Heart left ventricle (tissue), 16 donors: ENCODE results near the gene ZNF611. TPM values are rescaled to one million over a fixed set of nuclear protein-coding genes. Genes with fewer than 3 reads are reported as not detected.

Experiments
- ATAC-seq, 4 donors: fragments of 200-7000 bp; cut with Tn5 transposase; one replicate each; pipeline ENCODE4 v1.9.1; 2020 to 2022; ENCODE audit warnings: moderate library complexity in 4 of 4, mild to moderate bottlenecking in 3 of 4, moderate number of reproducible peaks in 1 of 4
- DNase-seq, 5 donors: peaks; one replicate each; pipeline ENCODE4 v3.0.0-alpha.2; 2020
- H3K27ac ChIP-seq, 12 donors: fragments of 200-600 bp; sonication (generic) in 4 of 12; one replicate each; pipeline versions ENCODE4 v1.5.0 to v1.8.0; 2016 to 2022; ENCODE audit warnings: mild to moderate bottlenecking in 2 of 12
- H3K27me3 ChIP-seq, 9 donors: fragments of 200-600 bp; sonication (generic) in 2 of 9; one replicate each; pipeline versions ENCODE4 v1.5.1 to v1.8.0; 2016 to 2022; ENCODE audit warnings: mild to moderate bottlenecking in 3 of 9
- H3K36me3 ChIP-seq, 9 donors: fragments of 200-600 bp; sonication (generic) in 2 of 9; one replicate each; pipeline versions ENCODE4 v1.5.0 to v1.8.0; 2018 to 2022; ENCODE audit warnings: mild to moderate bottlenecking in 2 of 9
- H3K4me1 ChIP-seq, 12 donors: fragments of 200-600 bp; sonication (generic) in 4 of 12; one replicate each; pipeline versions ENCODE4 v1.5.0 to v1.8.0; 2016 to 2022; ENCODE audit warnings: mild to moderate bottlenecking in 3 of 12
- H3K4me3 ChIP-seq, 12 donors: fragments of 200-600 bp; sonication (generic) in 4 of 12; one replicate each; pipeline versions ENCODE4 v1.5.0 to v1.8.0; 2017 to 2022; ENCODE audit warnings: mild to moderate bottlenecking in 9 of 12, moderate library complexity in 4 of 12
- H3K9me3 ChIP-seq, 12 donors: fragments of 200-600 bp; sonication (generic) in 4 of 12; one replicate each; pipeline versions ENCODE4 v1.5.0 to v1.8.0; 2016 to 2022; ENCODE audit warnings: mild to moderate bottlenecking in 1 of 12
- CTCF ChIP-seq, 12 donors: fragments of 200-600 bp; sonication (generic) in 4 of 12; IDR thresholded peaks; one replicate each; pipeline versions ENCODE4 v1.5.0 to v1.8.0; 2018 to 2022; ENCODE audit warnings: antibody characterized with exemption in 12 of 12, mild to moderate bottlenecking in 5 of 12
- POLR2A ChIP-seq, 2 donors: fragments of 450-650 bp; IDR thresholded peaks; one replicate each; pipeline ENCODE4 v1.6.1; 2017; ENCODE audit warnings: antibody characterized with exemption in 2 of 2, mild to moderate bottlenecking in 2 of 2, moderate library complexity in 2 of 2
- WGBS, 4 donors: extraction: QIAGEN DNeasy Blood & Tissue Kit in 2 of 4; methylation state at CpG; one replicate each; pipeline versions ENCODE4 v1.1.5 to v1.1.7; 2013 to 2018; 5-methylcytosine and 5-hydroxymethylcytosine counted together
- intact Hi-C, 10 donors: fragments of 100-400 bp; cut with DNase I; formaldehyde crosslinking; loops; one replicate each; pipeline versions ENCODE4 v1.11.1 to v1.14.2; 2022
- polyA plus RNA-seq, 2 donors: library from polyadenylated mRNA; stranded (reverse); fragments of 200-250 nt; gene quantifications; one replicate each; pipeline ENCODE4 v1.2.3, GENCODE V29; 2013
- total RNA-seq, 9 donors: library from RNA; depleted of rRNA in 2 of 9; stranded (reverse); fragments of >200 nt in 2 of 9; fragmentation: NEBNext Ultra II Directional in 3 of 9; extraction: Animal tissue kit (Norgen Biotek cat#: 25700) in 3 of 9; gene quantifications; one replicate each; pipeline versions ENCODE4 v1.1.0 to v1.2.4, GENCODE V29; 2016 to 2023
- donor health status: ischemic (EF 13 %, LVEDD 7.1; RV severe dilation, severe dysfunction).
- donor health status: healthy with polysubstance abuse.
- donor health status: DM: no; HTN: yes; CAD: no.
- donor health status: DM: no; HTN: no; CAD: no.
- donor health status: ischemic (EF 25% LVEDD 6.9; RV normal size, moderate dysfunction).
- donor health status: ischemic (EF 25% LVEDD 5.7; RV mildly dilated, moderate dysfunction).
- donor health status: healthy.
- donor health status: DM: yes; HTN: yes; CAD: no.
- donor health status: ischemic (EF 35%, LVEDD 5.7; RV mildly dilated, moderate dysfunction).
- donor health status: nonischemic (EF 11% LVEDD 7.7; RV severe dilation, severe dysfunction).
- donor health status: DM: yes; HTN: yes; CAD: no.
- donor health status: PGD.
- donor health status: ischemic (EF 29% LVEDD 5.4; RV normal size, mild dysfunction).
- donor health status: nonischemic (EF 23%, LVEDD 6.1; RV moderate dilation, normal function).

Gene ZNF611
- total and polyA plus RNA-seq, 11 donors = 3.8 to 12.6 (median 6.4) TPM

- TF ChIP-seq CTCF (IDR thresholded peaks at IDR 0.05) (no peak), POLR2A (IDR thresholded peaks at IDR 0.05) (no peak)
- no peak overlapping the region for H3K4me3 ChIP-seq
- no peaks in the 10 kb centered on the region for H3K9me3 ChIP-seq
- H3K4me1 ChIP-seq = peaks cover 0 to 6% (median 0%) of the 10 kb centered on the region in 12 donors
- DNase-seq (no peak), ATAC-seq (no peak)
- WGBS, 4 donors = 87 to 92% (median 90%) methylated on average over 3 of the region's 3 CpGs
- intact Hi-C loops = no loop called here
- no peaks in the 10 kb centered on the region for H3K27me3 ChIP-seq
- H3K27ac ChIP-seq = no peak overlapping the region
- H3K36me3 ChIP-seq = peaks cover 0 to 46% (median 25%) of the 10 kb centered on the region in 9 donors
Observed at GRCh38 chr19:52660981-52661380, 73.9 kb downstream of the ZNF611 start.

GRCh38 chr19:52659013-52659412 lies 75.8 kb downstream of the ZNF611 start:
- 80 to 88% (median 84%) methylated on average over 14 of the region's 14 CpGs for WGBS, 4 donors

GRCh38 chr19:52658595-52658994 lies 76.2 kb downstream of the ZNF611 start:
- intact Hi-C loops = no loop called here
- Histone ChIP-seq H3K27ac (no peak overlapping the region), H3K27me3 (no peaks in the 10 kb centered on the region), H3K36me3 (peaks cover 0 to 70% (median 45%) of the 10 kb centered on the region in 9 donors), H3K9me3 (no peaks in the 10 kb centered on the region), H3K4me1 (peaks cover 0 to 3% (median 0%) of the 10 kb centered on the region in 12 donors), H3K4me3 (no peak overlapping the region)
- TF ChIP-seq CTCF (IDR thresholded peaks at IDR 0.05) = no peak
- TF ChIP-seq POLR2A (IDR thresholded peaks at IDR 0.05) = no peak
- ATAC-seq (no peak), DNase-seq (no peak)
- WGBS, 4 donors = 88 to 96% (median 95%) methylated on average over 5 of the region's 5 CpGs

More at GRCh38 chr19:52659013-52659412, 75.8 kb downstream of the ZNF611 start:
- no peak overlapping the region for H3K27ac ChIP-seq
- no peak overlapping the region for H3K4me3 ChIP-seq
- ATAC-seq (no peak), DNase-seq (no peak)
- intact Hi-C loops = no loop called here
- no peak for TF ChIP-seq CTCF (IDR thresholded peaks at IDR 0.05)
- no peak for TF ChIP-seq POLR2A (IDR thresholded peaks at IDR 0.05)
- H3K36me3 ChIP-seq = peaks cover 0 to 65% (median 41%) of the 10 kb centered on the region in 9 donors
- H3K9me3 ChIP-seq = no peaks in the 10 kb centered on the region
- H3K27me3 ChIP-seq = no peaks in the 10 kb centered on the region
- peaks cover 0 to 3% (median 0%) of the 10 kb centered on the region in 12 donors for H3K4me1 ChIP-seq

- 97 to 99% (median 98%) methylated on average over 4 of the region's 4 CpGs for WGBS, 4 donors
- peaks cover 0 to 64% (median 46%) of the 10 kb centered on the region in 9 donors for H3K36me3 ChIP-seq
- no peak overlapping the region for H3K4me3 ChIP-seq
- TF ChIP-seq POLR2A (IDR thresholded peaks at IDR 0.05) (no peak), CTCF (IDR thresholded peaks at IDR 0.05) (no peak)
- H3K27me3 ChIP-seq = no peaks in the 10 kb centered on the region
- ATAC-seq = no peak
- no peak for DNase-seq
- peaks cover 0 to 20% (median 0%) of the 10 kb centered on the region in 12 donors for H3K9me3 ChIP-seq
- no peak overlapping the region for H3K27ac ChIP-seq
- H3K4me1 ChIP-seq = peaks cover 0 to 3% (median 0%) of the 10 kb centered on the region in 12 donors
- intact Hi-C loops = no loop called here
Observed at GRCh38 chr19:52653161-52653560, 81.7 kb downstream of the ZNF611 start.

Other genes starting within 250 kb of the ZNF611 start
- gene ZNF808, start 207.4 kb downstream of the ZNF611 start, total RNA-seq = 10 to 100 TPM; 16.6 to 46.1 (median 28.9) TPM
- 10 to 100 TPM in 1 of 2 donors, 1 to 10 TPM in 1; 8.3 to 11.7 TPM for gene ZNF808, start 207.4 kb downstream of the ZNF611 start, polyA plus RNA-seq
- 10 to 100 TPM in 8 of 9 donors, 1 to 10 TPM in 1; 8.3 to 26.6 (median 15.6) TPM for gene ZNF701, start 164.8 kb downstream of the ZNF611 start, total RNA-seq
- gene ZNF701, start 164.8 kb downstream of the ZNF611 start, polyA plus RNA-seq = 10 to 100 TPM in 1 of 2 donors, 1 to 10 TPM in 1; 8.6 to 16.0 TPM
- 10 to 100 TPM in 8 of 9 donors, 1 to 10 TPM in 1; 9.5 to 23.4 (median 18.4) TPM for gene ZNF83, start 96.7 kb downstream of the ZNF611 start, total RNA-seq
- gene ZNF83, start 96.7 kb downstream of the ZNF611 start, polyA plus RNA-seq = 10 to 100 TPM; 13.2 to 25.7 TPM
- 1 to 10 TPM; 1.2 to 4.1 (median 2.4) TPM for gene ZNF600, start 51.7 kb upstream of the ZNF611 start, total RNA-seq
- gene ZNF600, start 51.7 kb upstream of the ZNF611 start, polyA plus RNA-seq = 1 to 10 TPM; 2.7 TPM
- 10 to 100 TPM in 2 of 9 donors, 1 to 10 TPM in 7; 5.6 to 11.4 (median 8.8) TPM for gene ZNF28, start 86.6 kb upstream of the ZNF611 start, total RNA-seq
- 1 to 10 TPM; 2.3 to 7.8 TPM for gene ZNF28, start 86.6 kb upstream of the ZNF611 start, polyA plus RNA-seq
- gene ZNF468, start 122.6 kb upstream of the ZNF611 start, total RNA-seq = 10 to 100 TPM in 3 of 9 donors, 1 to 10 TPM in 6; 6.6 to 14.9 (median 8.4) TPM
- gene ZNF468, start 122.6 kb upstream of the ZNF611 start, polyA plus RNA-seq = 1 to 10 TPM; 5.8 to 9.5 TPM
- 10 to 100 TPM in 3 of 9 donors, 1 to 10 TPM in 6; 7.6 to 13.5 (median 9.6) TPM for gene ZNF320, start 162.6 kb upstream of the ZNF611 start, total RNA-seq
- gene ZNF320, start 162.6 kb upstream of the ZNF611 start, polyA plus RNA-seq = 10 to 100 TPM in 1 of 2 donors, 1 to 10 TPM in 1; 8.2 to 10.7 TPM
- gene ZNF888, start 188.4 kb upstream of the ZNF611 start, total RNA-seq = 1 to 10 TPM in 7 of 9 donors, under 1 TPM in 2; 0.88 to 3.2 (median 1.3) TPM
- gene ZNF888, start 188.4 kb upstream of the ZNF611 start, polyA plus RNA-seq = 1 to 10 TPM in 1 of 2 donors, under 1 TPM in 1; 0.80 to 1.3 TPM
- 1 to 10 TPM; 2.1 to 8.0 (median 4.3) TPM for gene ZNF816, start 227.8 kb upstream of the ZNF611 start, total RNA-seq
- gene ZNF816, start 227.8 kb upstream of the ZNF611 start, polyA plus RNA-seq = 1 to 10 TPM; 1.3 to 3.5 TPM